Neural crest cell (in vitro differentiated cells): ENCODE results near the gene KIR2DL4. TPM values are rescaled to one million over a fixed set of nuclear protein-coding genes. Genes with fewer than 3 reads are reported as not detected.
"Not testable (repeated sequence)": the region's sequence is repeated elsewhere in the genome, so short reads cannot be mapped to it uniquely, and the experiment has no call there.

Experiments used
- DNase-seq: peaks from one replicate; pipeline ENCODE4 v3.0.0; 2021; ENCODE audit warnings: low read depth, mixed read lengths, low spot score
- H3K27ac Mint-ChIP-seq: one replicate; pipeline ENCODE4 v1.8.0; 2021; ENCODE audit warnings: mild to moderate bottlenecking, mixed read lengths; ENCODE audit not compliant: unreplicated experiment
- H3K27me3 Mint-ChIP-seq: 2 replicates; pipeline ENCODE4 v1.8.0; 2021; ENCODE audit warnings: low read depth, mild to moderate bottlenecking, mixed read lengths
- H3K36me3 Mint-ChIP-seq: 2 replicates; pipeline ENCODE4 v1.8.0; 2021; ENCODE audit warnings: low read depth, mild to moderate bottlenecking, mixed read lengths
- H3K4me1 Mint-ChIP-seq: 2 replicates; pipeline ENCODE4 v1.8.0; 2021; ENCODE audit warnings: mixed read lengths
- H3K4me3 Mint-ChIP-seq: one replicate; pipeline ENCODE4 v1.8.0; 2021; ENCODE audit warnings: mild to moderate bottlenecking, mixed read lengths
- H3K9me3 Mint-ChIP-seq: 2 replicates; pipeline ENCODE4 v1.8.0; 2021; ENCODE audit warnings: mixed read lengths
- CTCF ChIP-seq: fragments of 200-600 bp; sonication (generic); conservative IDR thresholded peaks from 2 replicates; pipeline ENCODE4 v1.5.0; 2021; ENCODE audit warnings: antibody characterized with exemption, mild to moderate bottlenecking
- total RNA-seq: library from RNA; stranded (reverse); gene quantifications from 2 replicates; pipeline ENCODE4 v1.2.1, GENCODE V29; 2021

The KIR2DL4 gene
- total RNA-seq, 1 donor from 2014 or later: not detected

DNA sequence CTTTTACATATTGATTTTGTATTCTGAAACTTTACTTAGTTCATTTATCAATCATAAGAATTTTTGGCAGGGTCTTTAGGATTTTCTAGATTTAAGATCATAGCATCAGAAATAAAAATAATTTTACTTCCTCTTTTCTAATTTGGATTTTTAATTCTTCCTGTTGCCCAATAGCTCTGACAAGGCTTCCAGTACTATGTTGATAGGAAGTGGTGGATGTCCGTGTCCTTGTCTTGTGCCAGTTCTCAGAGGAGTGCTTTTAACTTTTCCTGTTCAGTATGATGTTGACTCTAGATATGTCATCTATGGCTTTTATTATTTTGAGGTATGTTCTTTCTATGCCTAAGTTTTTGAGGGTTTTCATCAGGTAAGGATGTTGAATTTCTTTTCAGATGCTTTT is 7.7 kb upstream of the KIR2DL4 start:
- Mint-ChIP-seq H3K4me3 (no peak overlapping the region), H3K4me1 (no peaks in the 10 kb centered on the region), H3K27ac (no peak overlapping the region), H3K36me3 (peaks cover 4% of the 10 kb centered on the region), H3K9me3 (peaks cover 27% of the 10 kb centered on the region), H3K27me3 (no peaks in the 10 kb centered on the region)
- TF ChIP-seq CTCF: no peak
- DNase-seq: no peak

- no peak overlapping the region for H3K27ac Mint-ChIP-seq
- H3K27me3 Mint-ChIP-seq: no peaks in the 10 kb centered on the region
- peaks cover 28% of the 10 kb centered on the region for H3K9me3 Mint-ChIP-seq
- DNase-seq: no peak
- no peak for TF ChIP-seq CTCF
- no peak overlapping the region for H3K4me3 Mint-ChIP-seq
- peaks cover 9% of the 10 kb centered on the region for H3K36me3 Mint-ChIP-seq
- H3K4me1 Mint-ChIP-seq: no peaks in the 10 kb centered on the region
These were observed 691 bp downstream of the KIR2DL4 start for GRCh38 chr19:54804101-54804500.

- Mint-ChIP-seq H3K36me3 (peaks cover 5% of the 10 kb centered on the region), H3K27ac (no peak overlapping the region), H3K27me3 (no peaks in the 10 kb centered on the region), H3K9me3 (peaks cover 23% of the 10 kb centered on the region), H3K4me1 (no peaks in the 10 kb centered on the region), H3K4me3 (no peak overlapping the region)
- no peak for TF ChIP-seq CTCF
- no peak for DNase-seq
These were observed 1.2 kb downstream of the KIR2DL4 start for GRCh38 chr19:54804571-54804970.

DNA sequence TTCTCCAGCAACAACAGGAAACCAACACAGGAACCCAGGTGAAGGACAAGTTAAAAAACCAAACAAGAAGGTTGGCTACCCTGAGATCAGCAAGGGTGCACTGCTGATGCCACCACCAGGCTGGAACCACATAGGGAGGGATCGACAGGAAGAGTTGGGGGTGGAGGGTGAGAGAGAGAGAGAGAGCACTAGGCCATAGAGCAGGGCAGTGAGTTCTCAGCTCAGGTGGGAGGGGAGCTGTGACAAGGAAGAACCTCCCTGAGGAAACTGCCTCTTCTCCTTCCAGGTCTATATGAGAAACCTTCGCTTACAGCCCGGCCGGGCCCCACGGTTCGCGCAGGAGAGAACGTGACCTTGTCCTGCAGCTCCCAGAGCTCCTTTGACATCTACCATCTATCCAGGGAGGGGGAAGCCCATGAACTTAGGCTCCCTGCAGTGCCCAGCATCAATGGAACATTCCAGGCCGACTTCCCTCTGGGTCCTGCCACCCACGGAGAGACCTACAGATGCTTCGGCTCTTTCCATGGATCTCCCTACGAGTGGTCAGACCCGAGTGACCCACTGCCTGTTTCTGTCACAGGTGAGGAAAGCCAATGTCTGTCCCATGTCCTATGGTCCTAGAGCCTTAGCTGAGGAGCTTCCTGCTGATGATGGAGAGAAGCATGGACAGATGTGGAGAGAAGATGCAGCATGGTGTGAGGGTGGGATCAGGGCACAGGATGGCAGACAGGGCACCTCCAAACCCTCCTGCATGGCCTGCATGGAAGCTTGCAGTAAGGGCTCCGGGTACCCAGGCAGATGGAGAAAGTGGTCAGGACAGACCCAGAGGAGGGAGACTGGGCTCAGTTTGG is 2.5 kb downstream of the KIR2DL4 start:
- no peak overlapping the region for H3K27ac Mint-ChIP-seq
- H3K27me3 Mint-ChIP-seq: no peaks in the 10 kb centered on the region
- no peak for TF ChIP-seq CTCF
- H3K4me1 Mint-ChIP-seq: no peaks in the 10 kb centered on the region
- DNase-seq: no peak
- peaks cover 9% of the 10 kb centered on the region for H3K36me3 Mint-ChIP-seq
- H3K4me3 Mint-ChIP-seq: no peak overlapping the region
- peaks cover 22% of the 10 kb centered on the region for H3K9me3 Mint-ChIP-seq

DNA sequence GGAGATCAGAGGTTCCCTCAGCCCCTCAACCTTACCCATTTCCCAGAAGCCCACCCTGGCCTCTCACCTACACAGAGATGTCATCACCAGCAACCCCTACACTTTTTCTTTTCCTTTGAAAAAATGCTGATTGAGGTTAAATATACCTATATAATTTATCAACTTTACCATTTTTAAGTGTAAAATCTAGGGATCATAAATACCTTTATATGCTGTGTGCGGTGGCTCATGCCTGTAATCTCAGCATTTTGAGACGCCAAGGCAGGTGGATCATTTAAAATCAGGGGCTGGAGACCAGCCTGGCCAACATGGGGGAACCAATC is 3.1 kb downstream of the KIR2DL4 start:
- no peaks in the 10 kb centered on the region for H3K27me3 Mint-ChIP-seq
- peaks cover 11% of the 10 kb centered on the region for H3K36me3 Mint-ChIP-seq
- no peak for DNase-seq
- no peak overlapping the region for H3K4me3 Mint-ChIP-seq
- H3K9me3 Mint-ChIP-seq: peaks cover 22% of the 10 kb centered on the region
- no peaks in the 10 kb centered on the region for H3K4me1 Mint-ChIP-seq
- TF ChIP-seq CTCF: no peak
- no peak overlapping the region for H3K27ac Mint-ChIP-seq

DNA sequence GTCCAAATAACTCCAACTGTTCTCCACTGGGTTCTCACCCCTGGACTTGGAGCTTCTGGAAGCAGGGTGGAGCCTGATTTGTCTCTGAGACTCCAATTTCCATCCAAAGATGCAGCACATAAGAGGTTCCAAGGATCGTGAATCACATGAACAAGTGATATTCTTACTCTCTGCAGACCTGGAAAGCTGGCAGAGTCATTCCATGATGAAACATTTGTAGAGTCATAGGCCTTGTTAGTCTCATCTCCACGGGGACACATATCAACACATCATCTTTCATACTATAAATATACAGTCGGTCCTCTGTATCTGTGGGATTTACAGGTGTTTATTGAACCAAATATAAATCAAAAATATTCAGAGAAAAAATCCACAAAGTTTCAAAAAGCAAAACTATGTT is 11.2 kb downstream of the KIR2DL4 start:
- DNase-seq, H3K4me3 Mint-ChIP-seq, H3K27ac Mint-ChIP-seq, H3K27me3 Mint-ChIP-seq, H3K4me1 Mint-ChIP-seq: not testable (repeated sequence)
- H3K9me3 Mint-ChIP-seq: peaks cover 23% of the 10 kb centered on the region
- H3K36me3 Mint-ChIP-seq: peaks cover 15% of the 10 kb centered on the region

DNA sequence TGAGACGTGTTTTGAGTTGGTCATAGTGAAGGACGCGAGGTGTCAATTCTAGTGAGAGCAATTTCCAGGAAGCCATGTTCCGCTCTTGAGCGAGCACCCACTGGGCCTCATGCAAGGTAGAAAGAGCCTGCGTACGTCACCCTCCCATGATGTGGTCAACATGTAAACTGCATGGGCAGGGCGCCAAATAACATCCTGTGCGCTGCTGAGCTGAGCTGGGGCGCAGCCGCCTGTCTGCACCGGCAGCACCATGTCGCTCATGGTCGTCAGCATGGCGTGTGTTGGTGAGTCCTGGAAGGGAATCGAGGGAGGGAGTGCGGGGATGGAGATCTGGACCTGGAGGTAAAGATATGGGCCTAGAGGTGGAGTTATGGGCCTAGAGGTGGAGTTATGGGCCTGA is 12.8 kb downstream of the KIR2DL4 start, which contains the start of gene KIR3DL1:
Gene KIR3DL1, plus strand, starts transcription at position 218 of the 400 bp plus-strand sequence.
- not testable (repeated sequence) for H3K27me3 Mint-ChIP-seq, DNase-seq, H3K4me3 Mint-ChIP-seq, H3K27ac Mint-ChIP-seq, H3K4me1 Mint-ChIP-seq
- H3K36me3 Mint-ChIP-seq: peaks cover 15% of the 10 kb centered on the region
- H3K9me3 Mint-ChIP-seq: peaks cover 28% of the 10 kb centered on the region
